Spleen (tissue), 7 donors: ENCODE measurements around the gene KISS1R.

Experiments
- POLR2A ChIP-seq, 3 donors: fragments of 450-650 bp; IDR thresholded peaks; one replicate each; pipeline ENCODE4 v1.5.1; 2017; ENCODE audit warnings: antibody characterized with exemption in 3 of 3, mild to moderate bottlenecking in 1 of 3
- TF ChIP-seq, protein P1 (sequence below), 11 experiments: fragments of 200-600 bp in 7 of 11; fragments of 450-650 bp in 4 of 11; sonication (generic) in 4 of 11; IDR thresholded peaks in 8 of 11; conservative IDR thresholded peaks in 3 of 11; 1 replicate in 7 of 11; 2 replicates in 4 of 11; pipeline versions ENCODE4 v1.4.0 to v1.8.0; 2016 to 2021; ENCODE audit warnings: antibody characterized with exemption in 11 of 11, inconsistent platforms in 4 of 11, mild to moderate bottlenecking in 1 of 11
- donor health status: DM: no; HTN: no; CAD: no; lungs with moderate emphysema.
- donor health status: DM: no; HTN: no; CAD: no.
- donor health status: DM: no; HTN: no; CAD: no.

DNA sequence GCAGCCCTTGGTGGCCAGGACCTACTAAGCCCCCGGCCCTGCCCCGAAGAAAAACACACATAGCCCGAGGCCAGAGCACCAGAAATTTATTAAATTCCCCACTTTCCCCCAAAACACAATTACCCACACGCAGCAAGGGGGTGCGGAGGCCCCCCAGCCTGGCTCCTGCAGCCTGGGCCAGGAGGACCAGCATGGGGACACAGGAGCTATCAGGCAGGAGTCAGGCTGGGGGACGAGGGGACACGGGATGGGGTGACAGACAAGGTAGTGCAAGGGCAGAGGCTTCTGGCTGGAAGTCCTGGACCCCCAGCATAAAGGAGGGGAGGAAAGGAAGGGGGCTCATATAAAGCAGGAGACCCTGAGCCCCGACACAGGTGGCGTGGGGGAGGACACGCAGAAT, 20.7 kb upstream of the KISS1R start:
- TF ChIP-seq, protein P1, sequence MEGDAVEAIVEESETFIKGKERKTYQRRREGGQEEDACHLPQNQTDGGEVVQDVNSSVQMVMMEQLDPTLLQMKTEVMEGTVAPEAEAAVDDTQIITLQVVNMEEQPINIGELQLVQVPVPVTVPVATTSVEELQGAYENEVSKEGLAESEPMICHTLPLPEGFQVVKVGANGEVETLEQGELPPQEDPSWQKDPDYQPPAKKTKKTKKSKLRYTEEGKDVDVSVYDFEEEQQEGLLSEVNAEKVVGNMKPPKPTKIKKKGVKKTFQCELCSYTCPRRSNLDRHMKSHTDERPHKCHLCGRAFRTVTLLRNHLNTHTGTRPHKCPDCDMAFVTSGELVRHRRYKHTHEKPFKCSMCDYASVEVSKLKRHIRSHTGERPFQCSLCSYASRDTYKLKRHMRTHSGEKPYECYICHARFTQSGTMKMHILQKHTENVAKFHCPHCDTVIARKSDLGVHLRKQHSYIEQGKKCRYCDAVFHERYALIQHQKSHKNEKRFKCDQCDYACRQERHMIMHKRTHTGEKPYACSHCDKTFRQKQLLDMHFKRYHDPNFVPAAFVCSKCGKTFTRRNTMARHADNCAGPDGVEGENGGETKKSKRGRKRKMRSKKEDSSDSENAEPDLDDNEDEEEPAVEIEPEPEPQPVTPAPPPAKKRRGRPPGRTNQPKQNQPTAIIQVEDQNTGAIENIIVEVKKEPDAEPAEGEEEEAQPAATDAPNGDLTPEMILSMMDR (IDR thresholded peaks at IDR 0.05 in 8 of 11, conservative IDR thresholded peaks at IDR 0.05 in 3 of 11), result no peak
- TF ChIP-seq POLR2A (IDR thresholded peaks at IDR 0.05), result no peak
